GM19463 (cell line): ENCODE data around the gene TBC1D22A.

Experiments
- ATAC-seq: cut with Tn5 transposase; IDR thresholded peaks from one replicate; pipeline ENCODE4 v1.9.1; 2021; ENCODE audit warnings: mild to moderate bottlenecking, moderate library complexity; ENCODE audit not compliant: unreplicated experiment

TBC1D22A gene

GRCh38 chr22:46923394-46923793, 160.9 kb downstream of the TBC1D22A start:
- ATAC-seq, result no peak

GRCh38 chr22:46925818-46926217, 163.4 kb downstream of the TBC1D22A start:
- no peak for ATAC-seq

- ATAC-seq, result no peak
Observed at GRCh38 chr22:46929046-46929709, 166.7 kb downstream of the TBC1D22A start.

GRCh38 chr22:46929710-46930204, 167.3 kb downstream of the TBC1D22A start:
- no peak for ATAC-seq

- no peak for ATAC-seq
Observed at GRCh38 chr22:46931414-46931813, 169.0 kb downstream of the TBC1D22A start.

GRCh38 chr22:46931881-46932280, 169.4 kb downstream of the TBC1D22A start:
- ATAC-seq, result no peak

- ATAC-seq, result no peak
Observed at GRCh38 chr22:46933040-46933930, 170.8 kb downstream of the TBC1D22A start.

- no peak for ATAC-seq
Observed at GRCh38 chr22:46934172-46934745, 171.8 kb downstream of the TBC1D22A start.

GRCh38 chr22:46934746-46935491, 172.5 kb downstream of the TBC1D22A start:
- ATAC-seq, result no peak

- no peak for ATAC-seq
Observed at GRCh38 chr22:46935506-46936377, 173.3 kb downstream of the TBC1D22A start.

- no peak for ATAC-seq
Observed at GRCh38 chr22:46936378-46936903, 174.0 kb downstream of the TBC1D22A start.

GRCh38 chr22:46937185-46937584, 174.7 kb downstream of the TBC1D22A start:
- no peak for ATAC-seq

- ATAC-seq, result no peak
Observed at GRCh38 chr22:46937939-46938338, 175.5 kb downstream of the TBC1D22A start.

- ATAC-seq, result no peak
Observed at GRCh38 chr22:46941968-46942798, 179.7 kb downstream of the TBC1D22A start.

GRCh38 chr22:46942799-46943785, 180.6 kb downstream of the TBC1D22A start:
- no peak for ATAC-seq

GRCh38 chr22:46945481-46945880, 183.0 kb downstream of the TBC1D22A start:
- ATAC-seq, result no peak

GRCh38 chr22:46946383-46946962, 184.0 kb downstream of the TBC1D22A start:
- ATAC-seq, result no peak
